Ishikawa (cell line): Measurements from ENCODE around the gene HSD17B10.

Source experiments
- CEBPB ChIP-seq: IDR thresholded peaks from 2 replicates; pipeline ENCODE4 v1.6.1; 2012
- CREB1 ChIP-seq: IDR thresholded peaks from 2 replicates; pipeline ENCODE4 v1.6.1; 2012; ENCODE audit warnings: low read depth
- EGR1 ChIP-seq: IDR thresholded peaks from 2 replicates; pipeline ENCODE4 v1.6.1; 2012
- EP300 ChIP-seq: IDR thresholded peaks from 2 replicates; pipeline ENCODE4 v1.6.1; 2012; ENCODE audit warnings: borderline replicate concordance
- FOXM1 ChIP-seq: IDR thresholded peaks from 2 replicates; pipeline ENCODE4 v1.6.1; 2012; ENCODE audit warnings: low read depth, borderline replicate concordance
- MAX ChIP-seq: IDR thresholded peaks from 2 replicates; pipeline ENCODE4 v1.6.1; 2012
- NFIC ChIP-seq: IDR thresholded peaks from 2 replicates; pipeline ENCODE4 v1.6.1; 2012
- RAD21 ChIP-seq: IDR thresholded peaks from 2 replicates; pipeline ENCODE4 v1.6.1; 2012; ENCODE audit warnings: low read depth
- REST ChIP-seq: IDR thresholded peaks from 2 replicates; pipeline ENCODE4 v1.6.1; 2012; ENCODE audit warnings: low read depth, mild to moderate bottlenecking
- TAF1 ChIP-seq: IDR thresholded peaks from 2 replicates; pipeline ENCODE4 v1.6.1; 2012; ENCODE audit warnings: low read depth, mild to moderate bottlenecking
- TCF12 ChIP-seq: IDR thresholded peaks from 2 replicates; pipeline ENCODE4 v1.6.1; 2012; ENCODE audit warnings: low read depth
- TEAD4 ChIP-seq: IDR thresholded peaks from 2 replicates; pipeline ENCODE4 v1.6.1; 2012
- YY1 ChIP-seq: IDR thresholded peaks from 2 replicates; pipeline ENCODE4 v1.6.1; 2012; ENCODE audit warnings: low read depth
- ZBTB7A ChIP-seq: IDR thresholded peaks from 2 replicates; pipeline ENCODE4 v1.6.1; 2012; ENCODE audit warnings: low read depth
- TF ChIP-seq, protein P1 (sequence below): IDR thresholded peaks from 2 replicates; pipeline ENCODE4 v1.6.1; 2012

The HSD17B10 gene

DNA sequence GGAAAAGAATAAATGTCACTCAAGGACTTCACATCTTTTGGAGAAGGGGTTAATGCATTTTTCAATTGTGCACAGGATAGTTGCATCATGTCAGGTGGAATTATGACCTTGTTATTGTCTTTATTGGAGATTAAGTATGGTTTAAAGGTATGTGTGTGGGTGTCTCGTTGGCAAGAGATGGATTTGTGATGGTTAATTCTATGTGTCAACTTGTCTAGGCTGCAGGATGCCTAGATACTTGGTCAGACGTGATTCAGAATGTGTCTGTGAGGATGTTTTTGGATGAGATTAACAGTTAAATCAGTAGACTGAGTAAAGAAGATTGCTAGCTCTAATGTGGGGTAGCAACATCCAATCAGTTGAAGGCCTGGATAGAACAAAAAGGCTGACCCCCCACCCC lies 42.2 kb upstream of the HSD17B10 start:
- TF ChIP-seq TCF12 (no peak), CEBPB (no peak), EGR1 (no peak), YY1 (no peak)

DNA sequence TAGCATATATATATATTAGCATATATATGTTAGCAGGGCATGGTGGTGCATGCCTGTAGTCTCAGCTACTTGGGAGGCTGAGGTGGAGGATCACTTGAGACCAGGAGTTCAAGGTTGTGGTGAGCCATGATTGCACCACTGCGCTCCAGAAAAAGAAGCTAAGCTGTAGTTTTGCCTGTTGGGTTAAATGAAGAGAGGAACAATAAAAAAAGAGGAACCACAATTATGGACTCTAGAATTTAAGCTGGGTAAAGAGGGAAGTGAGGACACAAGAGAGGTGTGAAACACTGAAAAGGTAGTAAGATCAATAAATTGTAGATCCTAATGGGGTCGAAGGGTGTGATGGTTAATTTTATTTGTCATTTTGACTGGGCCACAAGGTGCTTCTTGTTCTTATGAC lies 40.5 kb upstream of the HSD17B10 start:
- TF ChIP-seq MAX (no peak), EGR1 (no peak), TEAD4 (no peak), REST (no peak), EP300 (no peak), RAD21 (no peak), YY1 (no peak), NFIC (no peak), TCF12 (no peak), ZBTB7A (no peak), FOXM1 (no peak), CREB1 (no peak), CEBPB (no peak), TAF1 (no peak)
- TF ChIP-seq, protein P1, sequence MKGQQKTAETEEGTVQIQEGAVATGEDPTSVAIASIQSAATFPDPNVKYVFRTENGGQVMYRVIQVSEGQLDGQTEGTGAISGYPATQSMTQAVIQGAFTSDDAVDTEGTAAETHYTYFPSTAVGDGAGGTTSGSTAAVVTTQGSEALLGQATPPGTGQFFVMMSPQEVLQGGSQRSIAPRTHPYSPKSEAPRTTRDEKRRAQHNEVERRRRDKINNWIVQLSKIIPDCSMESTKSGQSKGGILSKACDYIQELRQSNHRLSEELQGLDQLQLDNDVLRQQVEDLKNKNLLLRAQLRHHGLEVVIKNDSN: no peak

GRCh38 chrX:53471346-53471745 lies 37.2 kb upstream of the HSD17B10 start:
- TF ChIP-seq RAD21 (no peak), FOXM1 (no peak), ZBTB7A (no peak)

DNA sequence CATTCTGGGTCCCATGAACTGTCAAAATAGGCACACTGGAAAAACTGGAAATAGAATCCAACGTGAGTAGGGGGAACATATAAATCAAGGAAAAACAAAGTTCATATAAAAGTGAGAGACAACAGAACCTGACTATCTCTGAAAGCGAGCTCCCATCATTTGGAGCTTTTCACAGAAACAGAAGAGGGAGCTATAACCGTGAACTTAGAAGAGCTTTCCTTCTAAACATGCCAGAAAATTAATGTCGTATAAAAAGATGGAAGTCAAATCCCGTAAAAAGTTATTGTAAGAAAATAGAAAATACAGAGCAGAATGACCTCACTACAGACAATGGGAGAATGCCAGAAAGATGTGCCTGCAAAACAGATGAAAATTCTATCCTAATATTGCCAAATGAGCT lies 23.9 kb upstream of the HSD17B10 start:
- TF ChIP-seq TEAD4: no peak
- peak; percentile 27; the same call in 1 of the 2 replicates for TF ChIP-seq RAD21

DNA sequence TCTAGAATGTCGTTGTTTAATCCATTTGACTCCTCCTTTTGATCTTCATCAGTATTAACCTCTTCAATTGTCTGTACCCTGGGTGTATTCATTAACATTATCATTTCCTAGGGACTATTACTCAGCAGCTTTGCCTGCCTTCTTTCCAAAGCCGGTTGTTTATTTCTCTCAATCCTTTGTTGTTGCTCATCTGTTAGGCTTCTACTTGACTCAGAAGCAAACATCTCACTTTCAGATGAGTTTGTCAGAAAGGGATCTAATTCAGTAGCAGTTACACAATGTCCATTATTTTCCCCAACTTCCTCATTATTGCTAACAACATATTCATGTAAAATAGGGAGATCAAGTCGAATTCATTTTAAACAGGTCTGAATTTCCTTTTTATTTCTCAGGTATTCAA lies 22.1 kb upstream of the HSD17B10 start:
- TF ChIP-seq ZBTB7A (no peak), MAX (no peak), TAF1 (no peak), EP300 (no peak), CREB1 (no peak), EGR1 (no peak), FOXM1 (no peak), RAD21 (no peak), CEBPB (no peak), TCF12 (no peak), YY1 (no peak), REST (no peak), NFIC (no peak)
- TF ChIP-seq, protein P1: no peak

GRCh38 chrX:53452812-53453211 lies 18.6 kb upstream of the HSD17B10 start:
- no peak for TF ChIP-seq REST
- no peak for TF ChIP-seq TCF12
- no peak for TF ChIP-seq ZBTB7A
- TF ChIP-seq FOXM1: no peak
- no peak for TF ChIP-seq TAF1
- no peak for TF ChIP-seq CREB1
- no peak for TF ChIP-seq MAX
- no peak for TF ChIP-seq EP300
- no peak for TF ChIP-seq YY1
- no peak for TF ChIP-seq CEBPB
- TF ChIP-seq NFIC: no peak
- TF ChIP-seq, protein P1: no peak
- no peak for TF ChIP-seq EGR1
- no peak for TF ChIP-seq RAD21
- no peak for TF ChIP-seq TEAD4
